HEK293 (cell line): Measurements from ENCODE around the gene CC2D2A.

ENCODE experiments used
- YY1 ChIP-seq: fragments of 450-650 bp; formaldehyde crosslinking; IDR thresholded peaks from 2 replicates; pipeline ENCODE4 v1.5.1; 2018; ENCODE audit warnings: missing biosample characterization, missing genetic modification characterization
- ZNF121 ChIP-seq: fragments of 450-650 bp; formaldehyde crosslinking; IDR thresholded peaks from 2 replicates; pipeline ENCODE4 v1.5.1; 2016; ENCODE audit warnings: missing biosample characterization, missing genetic modification characterization
- ZNF37A ChIP-seq: fragments of 450-650 bp; IDR thresholded peaks from 2 replicates; pipeline ENCODE4 v1.5.1; 2018; ENCODE audit warnings: missing biosample characterization, missing genetic modification characterization
- ZNF785 ChIP-seq: fragments of 450-650 bp; formaldehyde crosslinking; IDR thresholded peaks from 2 replicates; pipeline ENCODE4 v1.5.1; 2016; ENCODE audit warnings: missing biosample characterization, missing genetic modification characterization
- TF ChIP-seq, protein P1 (sequence below): fragments of 450-650 bp; formaldehyde crosslinking; IDR thresholded peaks from 2 replicates; pipeline ENCODE4 v1.5.1; 2016; ENCODE audit warnings: missing biosample characterization, missing genetic modification characterization
- TF ChIP-seq, protein P2 (sequence below): fragments of 450-650 bp; formaldehyde crosslinking; IDR thresholded peaks from 2 replicates; pipeline ENCODE4 v1.5.1; 2016; ENCODE audit warnings: missing biosample characterization, missing genetic modification characterization

- TF ChIP-seq ZNF121 (tag by site-specific recombination) (no peak), YY1 (tag by site-specific recombination) (no peak), ZNF37A (tag by site-specific recombination) (no peak), ZNF785 (no peak)
- TF ChIP-seq, protein P1, sequence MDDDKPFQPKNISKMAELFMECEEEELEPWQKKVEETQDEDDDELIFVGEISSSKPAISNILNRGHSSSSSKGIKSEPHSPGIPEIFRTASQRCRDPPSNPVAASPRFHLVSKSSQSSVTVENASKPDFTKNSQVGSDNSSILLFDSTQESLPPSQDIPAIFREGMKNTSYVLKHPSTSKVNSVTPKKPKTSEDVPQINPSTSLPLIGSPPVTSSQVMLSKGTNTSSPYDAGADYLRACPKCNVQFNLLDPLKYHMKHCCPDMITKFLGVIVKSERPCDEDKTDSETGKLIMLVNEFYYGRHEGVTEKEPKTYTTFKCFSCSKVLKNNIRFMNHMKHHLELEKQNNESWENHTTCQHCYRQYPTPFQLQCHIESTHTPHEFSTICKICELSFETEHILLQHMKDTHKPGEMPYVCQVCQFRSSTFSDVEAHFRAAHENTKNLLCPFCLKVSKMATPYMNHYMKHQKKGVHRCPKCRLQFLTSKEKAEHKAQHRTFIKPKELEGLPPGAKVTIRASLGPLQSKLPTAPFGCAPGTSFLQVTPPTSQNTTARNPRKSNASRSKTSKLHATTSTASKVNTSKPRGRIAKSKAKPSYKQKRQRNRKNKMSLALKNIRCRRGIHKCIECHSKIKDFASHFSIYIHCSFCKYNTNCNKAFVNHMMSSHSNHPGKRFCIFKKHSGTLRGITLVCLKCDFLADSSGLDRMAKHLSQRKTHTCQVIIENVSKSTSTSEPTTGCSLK (tag by site-specific recombination) = no peak
- TF ChIP-seq, protein P2, sequence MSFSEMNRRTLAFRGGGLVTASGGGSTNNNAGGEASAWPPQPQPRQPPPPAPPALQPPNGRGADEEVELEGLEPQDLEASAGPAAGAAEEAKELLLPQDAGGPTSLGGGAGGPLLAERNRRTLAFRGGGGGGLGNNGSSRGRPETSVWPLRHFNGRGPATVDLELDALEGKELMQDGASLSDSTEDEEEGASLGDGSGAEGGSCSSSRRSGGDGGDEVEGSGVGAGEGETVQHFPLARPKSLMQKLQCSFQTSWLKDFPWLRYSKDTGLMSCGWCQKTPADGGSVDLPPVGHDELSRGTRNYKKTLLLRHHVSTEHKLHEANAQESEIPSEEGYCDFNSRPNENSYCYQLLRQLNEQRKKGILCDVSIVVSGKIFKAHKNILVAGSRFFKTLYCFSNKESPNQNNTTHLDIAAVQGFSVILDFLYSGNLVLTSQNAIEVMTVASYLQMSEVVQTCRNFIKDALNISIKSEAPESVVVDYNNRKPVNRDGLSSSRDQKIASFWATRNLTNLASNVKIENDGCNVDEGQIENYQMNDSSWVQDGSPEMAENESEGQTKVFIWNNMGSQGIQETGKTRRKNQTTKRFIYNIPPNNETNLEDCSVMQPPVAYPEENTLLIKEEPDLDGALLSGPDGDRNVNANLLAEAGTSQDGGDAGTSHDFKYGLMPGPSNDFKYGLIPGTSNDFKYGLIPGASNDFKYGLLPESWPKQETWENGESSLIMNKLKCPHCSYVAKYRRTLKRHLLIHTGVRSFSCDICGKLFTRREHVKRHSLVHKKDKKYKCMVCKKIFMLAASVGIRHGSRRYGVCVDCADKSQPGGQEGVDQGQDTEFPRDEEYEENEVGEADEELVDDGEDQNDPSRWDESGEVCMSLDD (tag by site-specific recombination) = no peak
Measured at GRCh38 chr4:15585331-15585730, 115.6 kb downstream of the CC2D2A start.
